ENCODE data around the gene TMA7. TPM values are rescaled to one million over a fixed set of nuclear protein-coding genes. Genes with fewer than 3 reads are reported as not detected.
A peak's percentile ranks its signal among the peaks of the same experiment; 100 is the strongest.
"Not testable (repeated sequence)": the region's sequence is repeated elsewhere in the genome, so short reads cannot be mapped to it uniquely, and the experiment has no call there.

TMA7 gene
- total and polyA plus RNA-seq, 2 of the 13 experiments (the other 11 are each of a cell fraction or from before 2014, with no cell fraction given), result 100 to 486 TPM

- no peak for TF ChIP-seq TFAP4 (IDR thresholded peaks at IDR 0.05; ENCODE audit: borderline replicate concordance, low read depth)
- TF ChIP-seq SAFB2 (CRISPR knock-in tag; IDR thresholded peaks at IDR 0.05; ENCODE audit: borderline replicate concordance, low read depth), result no peak
- no peak for TF ChIP-seq RAD21 (CRISPR knock-in tag; IDR thresholded peaks at IDR 0.05)
- no peak for TF ChIP-seq SSRP1 (CRISPR knock-in tag; IDR thresholded peaks at IDR 0.05)
- no peak for TF ChIP-seq KMT2B (CRISPR knock-in tag; IDR thresholded peaks at IDR 0.05)
- TF ChIP-seq ZNF407 (CRISPR knock-in tag; IDR thresholded peaks at IDR 0.05; ENCODE audit: not compliant biosample characterization), result no peak
- TF ChIP-seq TFE3 (CRISPR knock-in tag; IDR thresholded peaks at IDR 0.05), result no peak
- no peak for TF ChIP-seq FOXJ3 (CRISPR knock-in tag; IDR thresholded peaks at IDR 0.05; ENCODE audit: borderline replicate concordance)
- 0 out of 2 replicates have a peak, but pooled peaks have one; percentile 5 for TF ChIP-seq ZFY (CRISPR knock-in tag; IDR thresholded peaks at IDR 0.05)
- TF ChIP-seq HNRNPK (IDR thresholded peaks at IDR 0.05; ENCODE audit: low read depth, low read length, poor library complexity, severe bottlenecking), result no peak
- no peak for TF ChIP-seq TCF7 (IDR thresholded peaks at IDR 0.05; ENCODE audit: low read depth)
- TF ChIP-seq MZF1 (CRISPR knock-in tag; IDR thresholded peaks at IDR 0.05; ENCODE audit: borderline replicate concordance), result no peak
Observed at GRCh38 chr3:48478626-48479555, 38.8 kb downstream of the TMA7 start (continued).

- FAIRE-seq; BruUV-seq (replicated peaks); H3K9me3 ChIP-seq (ENCODE audit: low read length); POLR2A ChIA-PET; H4K20me1 ChIP-seq (ENCODE audit: insufficient read depth, low read length); H3K36me3 ChIP-seq (replicated peaks in 1 of 2; ENCODE audit: control insufficient read depth in 1 of 2, insufficient read depth in 2 of 2, low read length in 2 of 2); in situ Hi-C loops (cut with HindIII; ENCODE audit: extremely low pct_ligation_motif_present, low pct_unique_long_range_greater_than_20kb); H3K4me2 ChIP-seq (ENCODE audit: low read depth, low read length); CTCF ChIA-PET (ENCODE audit: low intra/inter-chr PET ratio, low total read pairs); intact Hi-C loops (cut with micrococcal nuclease; ENCODE audit: unreplicated experiment); H3K27me3 ChIP-seq (ENCODE audit: control insufficient read depth in 1 of 2, insufficient read depth in 2 of 2, low read length in 2 of 2); DNase-seq (ENCODE audit: low spot score); H3K9ac ChIP-seq (ENCODE audit: insufficient read depth, low read depth, low read length); H2AFZ ChIP-seq (ENCODE audit: low read length); H3K4me3 ChIP-seq (replicated peaks in 1 of 3; ENCODE audit: insufficient read depth in 1 of 3, low read depth in 2 of 3, low read length in 3 of 3); ATAC-seq; H3K79me2 ChIP-seq (ENCODE audit: insufficient read depth, low read length); H3K27ac ChIP-seq (ENCODE audit: extremely low read length, insufficient read depth, low read length): not testable (repeated sequence)
- 93% methylated on average over 11 of the region's 11 CpGs for WGBS (ENCODE audit: low lambda C conversion rate)
- peaks cover 28% of the 10 kb centered on the region for H3K4me1 ChIP-seq (ENCODE audit: insufficient read depth, low read length)
Observed at GRCh38 chr3:48480891-48481290, 40.8 kb downstream of the TMA7 start.
